BE2C (cell line): ENCODE measurements around the gene FXYD6.

ENCODE experiments used
- DNase-seq: peaks from one replicate; pipeline ENCODE4 v3.0.0-alpha.2; 2020
- H3K27me3 ChIP-seq: fragments of 250-450 bp; sonication (Bioruptor Pico); 2 replicates; pipeline ENCODE4 v1.5.1; 2020; ENCODE audit warnings: mild to moderate bottlenecking
- H3K36me3 ChIP-seq: fragments of 250-450 bp; sonication (Bioruptor Pico); 2 replicates; pipeline ENCODE4 v1.5.1; 2020; ENCODE audit warnings: mild to moderate bottlenecking
- H3K4me1 ChIP-seq: fragments of 250-450 bp; sonication (Bioruptor Pico); 2 replicates; pipeline ENCODE4 v1.5.1; 2020
- H3K4me3 ChIP-seq: 2 replicates; pipeline ENCODE4 v1.5.1; 2011; ENCODE audit warnings: low read depth, low read length
- H3K9me3 ChIP-seq: fragments of 250-450 bp; sonication (Bioruptor Pico); 2 replicates; pipeline ENCODE4 v1.5.1; 2020
- CTCF ChIP-seq: IDR thresholded peaks from 2 replicates; pipeline ENCODE4 v1.5.1; 2012; ENCODE audit warnings: mild to moderate bottlenecking, low read depth, low read length

Gene FXYD6

GRCh38 chr11:117908109-117908895 lies 31.8 kb upstream of the FXYD6 start:
- H3K36me3 ChIP-seq: no peaks in the 10 kb centered on the region
- peaks cover 30% of the 10 kb centered on the region for H3K4me1 ChIP-seq
- DNase-seq: no peak
- no peak overlapping the region for H3K4me3 ChIP-seq
- no peaks in the 10 kb centered on the region for H3K27me3 ChIP-seq
- TF ChIP-seq CTCF: peak; percentile 4; the same call in 1 of the 2 replicates
- no peaks in the 10 kb centered on the region for H3K9me3 ChIP-seq

- DNase-seq: peak; percentile 97
- Histone ChIP-seq H3K27me3 (no peaks in the 10 kb centered on the region), H3K4me3 (peak overlapping the region; percentile 27), H3K36me3 (no peaks in the 10 kb centered on the region), H3K4me1 (peaks cover 30% of the 10 kb centered on the region), H3K9me3 (no peaks in the 10 kb centered on the region)
- TF ChIP-seq CTCF: no peak
Observed at GRCh38 chr11:117907276-117908108, 31.0 kb upstream of the FXYD6 start.

- Histone ChIP-seq H3K4me1 (peaks cover 30% of the 10 kb centered on the region), H3K36me3 (no peaks in the 10 kb centered on the region), H3K9me3 (no peaks in the 10 kb centered on the region), H3K4me3 (no peak overlapping the region), H3K27me3 (no peaks in the 10 kb centered on the region)
- TF ChIP-seq CTCF: no peak
- no peak for DNase-seq
Observed at GRCh38 chr11:117906710-117907109, 30.3 kb upstream of the FXYD6 start.

GRCh38 chr11:117906126-117906525 lies 29.7 kb upstream of the FXYD6 start:
- no peaks in the 10 kb centered on the region for H3K27me3 ChIP-seq

GRCh38 chr11:117905524-117905923 lies 29.1 kb upstream of the FXYD6 start:
- TF ChIP-seq CTCF: no peak
- Histone ChIP-seq H3K36me3 (no peaks in the 10 kb centered on the region), H3K9me3 (no peaks in the 10 kb centered on the region), H3K4me3 (no peak overlapping the region), H3K4me1 (peaks cover 30% of the 10 kb centered on the region), H3K27me3 (no peaks in the 10 kb centered on the region)
- no peak for DNase-seq

More at GRCh38 chr11:117906126-117906525, 29.7 kb upstream of the FXYD6 start:
- no peak for TF ChIP-seq CTCF
- no peaks in the 10 kb centered on the region for H3K36me3 ChIP-seq
- H3K4me1 ChIP-seq: peaks cover 30% of the 10 kb centered on the region
- no peak for DNase-seq
- H3K9me3 ChIP-seq: no peaks in the 10 kb centered on the region
- no peak overlapping the region for H3K4me3 ChIP-seq
